ENCODE data around the gene BAHCC1. TPM values are rescaled to one million over a fixed set of nuclear protein-coding genes. Genes with fewer than 3 reads are reported as not detected.

Gene BAHCC1
- total RNA-seq, 1 experiment from 2014 or later, result 3.1 TPM

DNA sequence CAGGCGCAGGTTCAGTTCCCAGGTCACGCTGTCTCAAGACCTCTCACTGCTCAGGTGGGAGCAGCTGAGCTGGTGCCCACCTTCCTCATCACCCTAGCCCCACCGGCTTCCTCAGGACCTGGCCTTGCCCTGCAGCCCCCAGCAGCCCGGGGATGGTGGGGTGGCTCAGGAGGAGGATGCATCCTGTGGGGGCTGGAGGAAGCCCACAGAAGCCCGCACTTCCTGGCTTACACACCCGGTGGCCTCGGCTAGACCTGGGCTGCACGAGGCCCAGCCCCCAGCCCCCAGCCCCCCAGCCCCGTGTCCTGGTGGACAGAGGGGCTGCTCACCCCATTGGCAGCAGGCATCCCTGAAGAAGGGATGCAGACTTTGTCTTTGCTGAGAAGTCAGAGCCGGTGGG lies 43.4 kb downstream of the BAHCC1 start:
- H2BK15ac ChIP-seq (ENCODE audit: low read depth, low read length), result no peak overlapping the region
- no peak overlapping the region for H3K4me3 Mint-ChIP-seq
- no peak overlapping the region for H3T11ph ChIP-seq (ENCODE audit: low read length)
- H4K91ac ChIP-seq (ENCODE audit: insufficient read length, low read depth, low read length), result no peak overlapping the region
- H3K23ac ChIP-seq (ENCODE audit: insufficient read length, low read depth, low read length), result no peak overlapping the region
- H2BK20ac ChIP-seq (ENCODE audit: low read depth, low read length, poor library complexity, severe bottlenecking), result no peak overlapping the region
- no peaks in the 10 kb centered on the region for H3K27me3 ChIP-seq (ENCODE audit: insufficient read depth, low read length)
- H3K14ac ChIP-seq (ENCODE audit: insufficient read depth, low read length), result no peak overlapping the region
- H3K9me3 ChIP-seq (ENCODE audit: control insufficient read depth, low read depth, low read length), result no peaks in the 10 kb centered on the region
- H3K18ac ChIP-seq (ENCODE audit: insufficient read length, low read depth, low read length), result no peak overlapping the region
- H3K56ac ChIP-seq (ENCODE audit: insufficient read length, low read depth, low read length), result no peak overlapping the region
- H2AFZ ChIP-seq (ENCODE audit: low read length), result no peak overlapping the region
- H2BK5ac ChIP-seq (ENCODE audit: insufficient read length, low read length), result no peak overlapping the region
- H3K79me2 ChIP-seq (ENCODE audit: insufficient read depth, low read length), result no peaks in the 10 kb centered on the region
- no peaks in the 10 kb centered on the region for H3K36me3 Mint-ChIP-seq (ENCODE audit: insufficient read depth in 1 of 3, low read depth in 3 of 3)
- no peak for TF ChIP-seq CTCF (conservative IDR thresholded peaks at IDR 0.05)
- no peak overlapping the region for H2AK5ac ChIP-seq (ENCODE audit: insufficient read length, low read length)
- no peak overlapping the region for H2BK12ac ChIP-seq (ENCODE audit: insufficient read length, low read depth, low read length)
- no peak for DNase-seq
- H3K9me3 Mint-ChIP-seq, result no peaks in the 10 kb centered on the region
- H3K4me1 Mint-ChIP-seq, result peaks cover 4 to 9% of the 10 kb centered on the region in 2 experiments; a peak in 3 of 4 replicates
- peaks cover 4% of the 10 kb centered on the region for H4K20me1 ChIP-seq (ENCODE audit: control insufficient read depth, insufficient read depth, insufficient read length)
- H3K79me1 ChIP-seq (ENCODE audit: insufficient read depth, low read depth, low read length, poor library complexity, severe bottlenecking), result no peaks in the 10 kb centered on the region
- H4K5ac ChIP-seq (ENCODE audit: insufficient read length, low read depth, low read length), result no peak overlapping the region
- H3K27ac Mint-ChIP-seq, result no peak overlapping the region
- no peaks in the 10 kb centered on the region; the same call in 1 of the 2 replicates for H3K27me3 Mint-ChIP-seq (ENCODE audit: low read depth)
- no peak overlapping the region for H3K4me2 ChIP-seq (ENCODE audit: insufficient read depth, insufficient read length, low read length)
- no peak overlapping the region for H4K8ac ChIP-seq (replicated peaks; ENCODE audit: insufficient read length, low read depth, low read length)
- no CpG with 5 or more reads among the region's 10 CpGs for WGBS (ENCODE audit: extremely low coverage, insufficient read length, low lambda C conversion rate)
- H3K4ac ChIP-seq (ENCODE audit: low read depth, low read length), result no peak overlapping the region
- no peak overlapping the region for H2BK120ac ChIP-seq (ENCODE audit: low read depth, low read length, poor library complexity, severe bottlenecking)
- H3K23me2 ChIP-seq (ENCODE audit: insufficient read length, low read depth, low read length, poor library complexity, severe bottlenecking), result no peaks in the 10 kb centered on the region
- H3K9ac ChIP-seq (ENCODE audit: extremely low read depth, insufficient read length, low read length), result no peak overlapping the region
- H3K27ac ChIP-seq (ENCODE audit: insufficient read length, low read depth, low read length), result no peak overlapping the region
- H3K4me1 ChIP-seq (ENCODE audit: insufficient read depth, low read length), result no peaks in the 10 kb centered on the region
